Heart right ventricle (tissue), 16 donors: ENCODE measurements around the gene CSDE1. TPM values are rescaled to one million over a fixed set of nuclear protein-coding genes. Genes with fewer than 3 reads are reported as not detected.

ENCODE experiments used
- ATAC-seq, 8 donors: fragments of 200-7000 bp; cut with Tn5 transposase; one replicate each; pipeline ENCODE4 v1.9.1; 2020; ENCODE audit warnings: mild to moderate bottlenecking in 8 of 8, moderate library complexity in 8 of 8, moderate number of reproducible peaks in 1 of 8
- DNase-seq, 2 donors: peaks; one replicate each; pipeline ENCODE4 v3.0.0-alpha.2; 2020
- H3K27ac ChIP-seq, 10 donors: fragments of 200-600 bp; sonication (generic) in 2 of 10; one replicate each; pipeline versions ENCODE4 v1.5.0 to v1.8.0; 2020 to 2022; ENCODE audit warnings: mild to moderate bottlenecking in 3 of 10
- H3K27me3 ChIP-seq, 7 donors: fragments of 200-600 bp; one replicate each; pipeline ENCODE4 v1.8.0; 2021 to 2022; ENCODE audit warnings: mild to moderate bottlenecking in 2 of 7
- H3K36me3 ChIP-seq, 9 donors: fragments of 200-600 bp; sonication (generic) in 1 of 9; one replicate each; pipeline versions ENCODE4 v1.5.0 to v1.8.0; 2020 to 2022; ENCODE audit warnings: mild to moderate bottlenecking in 2 of 9
- H3K4me1 ChIP-seq, 9 donors: fragments of 200-600 bp; sonication (generic) in 1 of 9; one replicate each; pipeline versions ENCODE4 v1.5.0 to v1.8.0; 2020 to 2022; ENCODE audit warnings: mild to moderate bottlenecking in 4 of 9
- H3K4me3 ChIP-seq, 10 donors: fragments of 200-600 bp; sonication (generic) in 2 of 10; one replicate each; pipeline versions ENCODE4 v1.5.0 to v1.8.0; 2020 to 2022; ENCODE audit warnings: mild to moderate bottlenecking in 7 of 10, moderate library complexity in 2 of 10
- H3K9me3 ChIP-seq, 11 donors: fragments of 200-600 bp in 10 of 11; sonication (generic) in 2 of 11; one replicate each; pipeline versions ENCODE4 v1.5.0 to v1.8.0; 2013 to 2022; ENCODE audit warnings: mild to moderate bottlenecking in 2 of 11, control low read depth in 1 of 11, moderate library complexity in 1 of 11
- CTCF ChIP-seq, 9 donors: fragments of 200-600 bp; sonication (generic) in 2 of 9; IDR thresholded peaks; one replicate each; pipeline versions ENCODE4 v1.5.0 to v1.8.0; 2021 to 2022; ENCODE audit warnings: antibody characterized with exemption in 9 of 9, mild to moderate bottlenecking in 5 of 9, moderate library complexity in 1 of 9
- WGBS, 2 donors: extraction: QIAGEN DNeasy Blood & Tissue Kit; methylation state at CpG; one replicate each; pipeline ENCODE4 v1.1.7; 2013; ENCODE audit warnings: inconsistent platforms in 1 of 2; 5-methylcytosine and 5-hydroxymethylcytosine counted together
- intact Hi-C, 10 donors: fragments of 100-400 bp; cut with DNase I; formaldehyde crosslinking; loops; one replicate each; pipeline versions ENCODE4 v1.11.1 to v1.14.2; 2022
- polyA plus RNA-seq, 2 donors: library from polyadenylated mRNA; stranded (reverse); fragments of 200-250 nt; gene quantifications; one replicate each; pipeline ENCODE4 v1.2.3, GENCODE V29; 2013
- total RNA-seq, 10 donors: library from RNA; stranded (reverse); fragmentation: NEBNext Ultra II Directional in 3 of 10; extraction: Animal tissue kit (Norgen Biotek cat#: 25700) in 3 of 10; gene quantifications; one replicate each; pipeline versions ENCODE4 v1.2.1 to v1.2.4, GENCODE V29; 2021 to 2023
- donor health status: Arrhythmogenic right ventricular cardiomyopathy.
- donor health status: ischemic (EF 13 %, LVEDD 7.1; RV severe dilation, severe dysfunction).
- donor health status: healthy with polysubstance abuse.
- donor health status: DM: no; HTN: yes; CAD: no.
- donor health status: DM: no; HTN: no; CAD: no.
- donor health status: ischemic (EF 25% LVEDD 6.9; RV normal size, moderate dysfunction).
- donor health status: ischemic (EF 25% LVEDD 5.7; RV mildly dilated, moderate dysfunction).
- donor health status: healthy.
- donor health status: DM: yes; HTN: yes; CAD: no.
- donor health status: Ischemic cardiomyopathy.
- donor health status: ischemic (EF 35%, LVEDD 5.7; RV mildly dilated, moderate dysfunction).
- donor health status: nonischemic (EF 11% LVEDD 7.7; RV severe dilation, severe dysfunction).
- donor health status: DM: yes; HTN: yes; CAD: no.
- donor health status: PGD.
- donor health status: ischemic (EF 29% LVEDD 5.4; RV normal size, mild dysfunction).
- donor health status: nonischemic (EF 23%, LVEDD 6.1; RV moderate dilation, normal function).

Gene CSDE1
- total and polyA plus RNA-seq, 12 donors, result 137 to 1,012 (median 867) TPM

- no peaks in the 10 kb centered on the region for H3K9me3 ChIP-seq
- H3K27ac ChIP-seq, result no peak overlapping the region
- ATAC-seq, result no peak
- no peak overlapping the region for H3K4me3 ChIP-seq
- no peaks in the 10 kb centered on the region for H3K36me3 ChIP-seq
- DNase-seq, result no peak
- TF ChIP-seq CTCF (IDR thresholded peaks at IDR 0.05), result no peak
- intact Hi-C loops, result loop anchor here in 5 of 10 donors (2.0 to 10.0 kb wide), 5 partner anchors 85 to 327 kb away; partner anchors contain the start of genes BCAS2 (in 3 of the 5) and CSDE1 (in 1 of the 5)
- H3K4me1 ChIP-seq, result peaks cover 0 to 19% (median 9%) of the 10 kb centered on the region in 9 donors
- 89 to 93% methylated on average over 7 of the region's 7 CpGs for WGBS, 2 donors
- peaks cover 0 to 4% (median 0%) of the 10 kb centered on the region in 7 donors for H3K27me3 ChIP-seq
Measured at GRCh38 chr1:114671939-114672275, 85.9 kb downstream of the CSDE1 start.

GRCh38 chr1:114671011-114671938, 86.5 kb downstream of the CSDE1 start:
- peak overlapping the region in 4 of 10 donors; percentile 74 to 85 (median 83) for H3K27ac ChIP-seq
- intact Hi-C loops, result loop anchor here in 5 of 10 donors (2.0 to 10.0 kb wide), 5 partner anchors 86 to 326 kb away; partner anchors contain the start of genes BCAS2 (in 3 of the 5) and CSDE1 (in 1 of the 5)

GRCh38 chr1:114670083-114671010, 87.4 kb downstream of the CSDE1 start:
- no peaks in the 10 kb centered on the region for H3K36me3 ChIP-seq
- WGBS, 2 donors, result 3 to 4% methylated on average over 44 to 45 of the region's 45 CpGs
- peak overlapping the region in 9 of 10 donors; percentile 44 to 85 (median 79) for H3K27ac ChIP-seq
- ATAC-seq (peak; percentile 99 to 100 (median 100)), DNase-seq (peak; percentile 96)
- peak overlapping the region; percentile 57 to 93 (median 83) for H3K4me3 ChIP-seq
- TF ChIP-seq CTCF (IDR thresholded peaks at IDR 0.05), result peak in 8 of 9 donors; percentile 7 to 38 (median 28)
- H3K4me1 ChIP-seq, result peaks cover 0 to 19% (median 9%) of the 10 kb centered on the region in 9 donors
- no peaks in the 10 kb centered on the region for H3K9me3 ChIP-seq
- intact Hi-C loops, result loop anchor here in 5 of 10 donors (2.0 to 10.0 kb wide), 5 partner anchors 86 to 326 kb away; partner anchors contain the start of genes BCAS2 (in 3 of the 5) and CSDE1 (in 1 of the 5)
- H3K27me3 ChIP-seq, result peaks cover 0 to 4% (median 0%) of the 10 kb centered on the region in 7 donors

More at GRCh38 chr1:114671011-114671938, 86.5 kb downstream of the CSDE1 start:
- peaks cover 0 to 4% (median 0%) of the 10 kb centered on the region in 7 donors for H3K27me3 ChIP-seq
- no peaks in the 10 kb centered on the region for H3K36me3 ChIP-seq
- no peak for DNase-seq
- TF ChIP-seq CTCF (IDR thresholded peaks at IDR 0.05), result peak in 7 of 9 donors; percentile 25 to 49 (median 33)
- WGBS, 2 donors, result 66 to 67% methylated on average over 9 of the region's 9 CpGs
- peaks cover 0 to 19% (median 9%) of the 10 kb centered on the region in 9 donors for H3K4me1 ChIP-seq
- ATAC-seq, result no peak
- H3K9me3 ChIP-seq, result no peaks in the 10 kb centered on the region
- H3K4me3 ChIP-seq, result peak overlapping the region in 4 of 10 donors; percentile 72 to 83 (median 78)
